Motor neuron (in vitro differentiated cells): ENCODE results near the gene TFAP2A. TPM values are rescaled to one million over a fixed set of nuclear protein-coding genes. Genes with fewer than 3 reads are reported as not detected.

Experiments used
- ATAC-seq, 8 experiments: fragments of 200-7000 bp; cut with Tn5 transposase; replicated peaks in 6 of 8; 2 replicates each; pipeline ENCODE4 v1.8.0; 2021; ENCODE audit warnings: mild to moderate bottlenecking in 8 of 8, moderate library complexity in 8 of 8
- H3K27ac ChIP-seq, 2 donors: fragments of 250-450 bp; sonication (Bioruptor Pico); 2 replicates each; pipeline ENCODE4 v1.9.0; 2021; ENCODE audit warnings: antibody characterized with exemption in 2 of 2, mild to moderate bottlenecking in 2 of 2, moderate library complexity in 1 of 2
- H3K4me1 ChIP-seq, 2 donors: fragments of 250-450 bp; sonication (Bioruptor Pico); replicated peaks in 1 of 2; 2 replicates each; pipeline ENCODE4 v1.6.1; 2021; ENCODE audit warnings: antibody characterized with exemption in 2 of 2, mild to moderate bottlenecking in 2 of 2, moderate library complexity in 1 of 2
- H3K4me3 ChIP-seq, 5 donors: fragments of 250-450 bp; sonication (Bioruptor Pico); 2 replicates each; pipeline ENCODE4 v1.9.0; 2021; ENCODE audit warnings: antibody characterized with exemption in 5 of 5, mild to moderate bottlenecking in 5 of 5, moderate library complexity in 4 of 5
- WGBS, 10 experiments: fragments of 450-650 bp; shearing (Covaris generic); methylation state at CpG; one replicate each; pipeline ENCODE4 v1.0.0; 2022; 5-methylcytosine and 5-hydroxymethylcytosine counted together
- in situ Hi-C, 9 experiments: fragments of 400-800 bp; cut with MboI; loops; one replicate each; pipeline ENCODE4 v1.15.0; 2021; ENCODE audit warnings: low sequenced_read_pairs in 9 of 9, low pct_unique_long_range_greater_than_20kb in 2 of 9; ENCODE audit not compliant: unreplicated experiment in 9 of 9
- total RNA-seq, 8 experiments: library from RNA; unstranded; fragments of 300-600 nt; gene quantifications; 2 replicates each; pipeline versions ENCODE4 v1.2.3 to v1.2.4, GENCODE V29; 2022

Gene TFAP2A
- total RNA-seq, 8 experiments from 2014 or later: 0.05 to 7.9 (median 1.3) TPM

DNA sequence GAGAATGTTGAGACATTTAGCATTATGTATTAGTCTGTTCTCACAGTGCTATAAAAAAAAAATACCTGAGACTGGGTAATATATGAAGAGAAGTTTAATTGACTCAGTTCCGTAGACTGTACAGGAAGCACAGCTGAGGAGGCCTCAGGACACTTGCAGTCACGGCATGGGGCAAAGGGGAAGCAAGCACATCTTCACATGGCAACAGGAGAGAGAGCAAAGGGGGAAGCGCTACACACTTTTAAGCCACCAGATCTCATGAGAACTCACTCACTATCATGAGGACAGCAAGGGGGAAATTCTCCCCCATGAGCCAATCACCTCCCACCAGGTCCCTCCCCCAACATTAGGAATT, 26.8 kb upstream of the TFAP2A start:
- in situ Hi-C loops: loop anchor here in 3 of 9 experiments (25.0 kb wide), 3 partner anchors 1454 to 1929 kb away; no protein-coding TSS in a partner anchor
- H3K4me1 ChIP-seq: no peaks in the 10 kb centered on the region
- no peak overlapping the region for H3K27ac ChIP-seq
- no peak overlapping the region for H3K4me3 ChIP-seq
- ATAC-seq: peak in 1 of 8 experiments; percentile 14
- WGBS, 10 experiments: 67 to 100% (median 80%) methylated on average over 1 to 2 of the region's 3 CpGs; no CpG with 5 or more reads in 3 of the 10 experiments

DNA sequence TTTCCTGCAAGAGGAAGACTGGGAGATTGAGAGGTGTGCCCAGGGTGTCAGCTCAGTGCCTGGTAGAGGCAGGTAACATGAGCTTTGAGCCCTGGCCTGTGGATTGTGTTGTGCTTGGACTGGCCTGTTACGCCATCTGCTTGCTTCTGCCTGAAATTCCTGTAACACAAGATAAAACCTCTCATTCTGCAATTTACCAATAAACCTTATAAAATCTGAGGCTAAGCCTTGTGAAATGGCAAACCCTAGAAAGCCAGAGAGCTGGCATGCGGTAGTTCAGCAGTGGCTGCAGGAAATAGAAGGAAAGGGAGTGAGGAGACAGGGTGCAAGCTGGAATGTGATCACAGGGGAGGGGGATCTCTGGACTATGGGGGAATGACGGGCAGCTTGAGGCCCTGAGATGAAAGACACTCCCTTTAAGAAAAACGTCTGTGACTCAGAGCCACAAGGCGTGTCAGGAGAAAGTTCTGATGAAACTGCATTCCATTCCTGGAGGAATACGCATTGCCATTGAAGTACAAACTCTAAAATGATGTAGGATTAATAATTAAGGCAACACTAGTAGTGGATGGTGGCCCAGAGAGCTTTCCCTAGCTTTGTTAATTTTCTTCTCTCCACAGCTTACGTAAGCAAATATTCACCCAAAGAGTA, 26.3 kb upstream of the TFAP2A start:
- 13 to 100% (median 69%) methylated on average over 1 to 6 of the region's 7 CpGs; no CpG with 5 or more reads in 1 of the 10 experiments for WGBS, 10 experiments
- in situ Hi-C loops: loop anchor here in 3 of 9 experiments (25.0 kb wide), 3 partner anchors 1454 to 1929 kb away; no protein-coding TSS in a partner anchor
- peak in 5 of 8 experiments; percentile 10 to 98 (median 76) for ATAC-seq
- H3K4me3 ChIP-seq: no peak overlapping the region
- H3K27ac ChIP-seq: no peak overlapping the region
- H3K4me1 ChIP-seq: no peaks in the 10 kb centered on the region

DNA sequence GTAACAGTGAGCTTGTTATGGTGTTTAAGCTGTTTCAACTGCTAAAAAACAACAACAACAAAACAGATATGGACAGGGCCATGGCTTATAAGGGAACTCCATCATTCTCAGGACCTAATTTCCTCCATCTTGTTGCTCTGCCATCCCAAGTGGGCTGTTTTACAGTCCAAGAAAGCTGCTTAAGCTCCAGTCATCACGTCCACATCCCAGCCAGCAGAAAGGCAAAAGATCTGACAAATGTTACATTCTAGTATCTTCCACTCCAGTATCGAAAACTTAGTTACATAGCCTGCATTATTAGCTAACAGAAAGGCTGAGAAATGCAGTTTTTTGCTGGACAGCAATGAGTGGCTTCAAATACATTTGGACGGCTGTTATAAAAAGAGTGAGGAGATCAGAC, 23.0 kb upstream of the TFAP2A start:
- H3K4me1 ChIP-seq: no peaks in the 10 kb centered on the region
- 35 to 100% (median 91%) methylated on average over 1 to 3 of the region's 3 CpGs; no CpG with 5 or more reads in 2 of the 10 experiments for WGBS, 10 experiments
- no peak overlapping the region for H3K27ac ChIP-seq
- H3K4me3 ChIP-seq: no peak overlapping the region
- in situ Hi-C loops: loop anchor here in 3 of 9 experiments (25.0 kb wide), 3 partner anchors 1451 to 1926 kb away; no protein-coding TSS in a partner anchor
- no peak for ATAC-seq

DNA sequence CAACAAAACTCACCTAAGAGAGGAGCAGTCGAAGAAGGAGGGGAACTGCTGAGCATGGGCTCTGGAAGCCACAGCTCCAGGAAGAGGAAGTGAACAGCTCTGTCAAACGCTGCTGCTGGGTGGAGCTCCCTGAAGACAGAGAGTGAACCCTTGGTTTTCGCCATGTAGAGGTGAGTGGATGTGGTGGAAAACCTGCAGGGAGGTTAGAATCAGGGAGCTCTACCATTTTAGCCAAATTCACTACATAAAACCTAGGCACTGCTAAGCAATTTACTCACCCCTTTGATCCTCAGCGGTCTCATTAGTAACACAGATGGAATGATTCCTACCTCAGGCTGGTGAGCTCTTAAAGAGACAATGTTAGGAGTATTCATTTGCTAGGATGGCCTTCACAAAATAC, 19.4 kb upstream of the TFAP2A start:
- ATAC-seq: no peak
- in situ Hi-C loops: loop anchor here in 3 of 9 experiments (25.0 kb wide), 3 partner anchors 1447 to 1922 kb away; no protein-coding TSS in a partner anchor
- H3K27ac ChIP-seq: no peak overlapping the region
- H3K4me1 ChIP-seq: no peaks in the 10 kb centered on the region
- H3K4me3 ChIP-seq: no peak overlapping the region
- 67 to 100% (median 92%) methylated on average over 1 to 3 of the region's 4 CpGs; no CpG with 5 or more reads in 5 of the 10 experiments for WGBS, 10 experiments

DNA sequence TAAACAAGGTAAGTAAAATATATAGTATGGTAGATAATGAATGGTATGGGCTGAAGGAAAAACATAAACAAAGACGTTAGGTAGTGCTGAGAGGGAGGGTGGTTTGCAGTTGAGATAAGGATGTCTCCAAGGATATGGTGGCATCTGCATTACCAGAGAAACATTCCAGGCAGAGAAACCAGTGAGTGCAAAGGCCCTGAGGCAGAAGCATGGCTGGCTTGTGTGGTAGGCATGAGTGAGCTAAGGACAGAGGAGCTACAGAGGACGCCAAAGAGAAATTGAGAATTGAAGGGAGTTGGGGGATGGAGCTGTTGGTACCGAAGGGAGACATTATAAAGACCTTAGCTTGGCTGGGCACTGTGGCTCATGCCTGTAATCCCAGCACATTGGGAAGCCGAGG, 18.4 kb upstream of the TFAP2A start:
- no peaks in the 10 kb centered on the region for H3K4me1 ChIP-seq
- WGBS, 10 experiments: 72 to 100% (median 84%) methylated on average over 1 to 3 of the region's 4 CpGs; no CpG with 5 or more reads in 2 of the 10 experiments
- H3K27ac ChIP-seq: no peak overlapping the region
- in situ Hi-C loops: loop anchor here in 3 of 9 experiments (25.0 kb wide), 3 partner anchors 1446 to 1921 kb away; no protein-coding TSS in a partner anchor
- ATAC-seq: no peak
- H3K4me3 ChIP-seq: no peak overlapping the region

DNA sequence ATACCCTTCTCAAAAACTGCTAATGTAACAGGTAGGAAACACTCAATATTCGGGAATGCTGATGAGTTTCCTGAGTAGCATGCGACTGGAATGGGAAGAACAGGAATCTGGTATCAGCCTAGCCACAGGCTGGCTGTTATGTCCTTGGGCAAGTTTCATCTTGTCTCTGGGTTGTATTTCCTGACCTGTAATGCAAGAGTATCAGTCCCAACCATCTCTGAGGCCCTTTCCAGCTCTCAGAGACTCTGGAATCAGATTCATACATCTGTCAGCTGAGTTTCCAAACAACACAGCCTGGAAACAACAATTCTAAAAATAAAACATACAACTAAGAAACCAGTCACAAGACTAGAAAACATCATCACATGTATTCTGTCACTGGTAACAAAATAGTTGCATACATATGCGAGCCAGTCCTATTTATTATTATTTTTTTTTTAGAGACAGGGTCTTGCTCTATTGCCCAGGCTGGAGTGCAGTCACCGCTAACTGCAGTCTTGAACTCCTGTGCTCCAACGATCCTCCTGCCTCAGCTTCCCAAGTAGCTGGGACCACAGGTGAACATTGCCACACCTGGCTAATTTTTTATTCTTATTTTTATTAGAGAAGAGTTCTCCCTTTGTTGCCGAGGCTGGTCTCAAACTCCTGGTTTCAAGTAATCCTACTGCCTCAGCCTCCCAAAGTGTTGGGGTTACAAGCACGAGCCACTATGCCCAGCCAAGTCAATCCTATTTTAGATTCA, 16.7 kb upstream of the TFAP2A start:
- no peak overlapping the region for H3K27ac ChIP-seq
- peak in 2 of 8 experiments; percentile 19 to 23 for ATAC-seq
- in situ Hi-C loops: loop anchor here in 3 of 9 experiments (25.0 kb wide), 3 partner anchors 1444 to 1919 kb away; no protein-coding TSS in a partner anchor
- WGBS, 10 experiments: 57 to 83% (median 76%) methylated on average over 1 to 7 of the region's 7 CpGs; no CpG with 5 or more reads in 1 of the 10 experiments
- peaks cover 0 to 2% of the 10 kb centered on the region in 2 donors for H3K4me1 ChIP-seq
- H3K4me3 ChIP-seq: no peak overlapping the region

DNA sequence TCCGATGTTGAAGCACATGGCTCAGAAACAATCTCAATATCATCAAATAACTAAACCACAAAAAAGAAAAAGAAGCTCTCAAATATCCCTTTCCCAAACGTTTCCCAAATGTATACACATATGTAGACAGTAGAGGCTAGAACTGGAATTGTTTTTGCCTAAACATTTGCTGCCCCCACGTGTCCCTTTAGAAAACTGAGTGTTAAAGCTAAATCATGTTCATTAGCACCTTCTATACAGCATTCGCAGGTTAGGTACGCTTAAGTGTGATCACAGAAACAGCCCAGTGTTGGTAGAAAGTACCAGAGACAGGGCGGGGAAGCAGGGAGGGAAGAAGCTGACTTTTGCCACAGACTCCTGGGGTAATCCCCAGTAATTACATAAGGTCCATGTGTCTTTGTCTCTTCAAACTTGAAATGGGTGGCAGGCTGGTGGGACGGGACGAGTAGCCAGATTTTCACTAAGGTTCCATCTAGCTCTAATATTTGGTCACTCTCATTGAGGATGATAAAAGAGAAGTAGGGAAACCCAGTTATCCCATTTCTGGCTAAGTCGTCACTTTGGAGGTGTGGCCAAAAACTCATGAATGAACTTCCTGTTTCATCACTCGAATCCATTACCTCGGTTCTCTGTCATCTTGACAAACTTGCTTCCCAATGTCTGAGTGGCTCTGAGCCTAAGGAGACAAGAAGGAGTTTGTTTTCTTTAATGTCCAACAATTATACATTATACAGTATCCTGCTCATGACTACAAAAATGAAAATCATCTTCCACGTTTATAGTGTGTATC, 15.0 kb upstream of the TFAP2A start:
- in situ Hi-C loops: loop anchor here in 3 of 9 experiments (25.0 kb wide), 3 partner anchors 1443 to 1918 kb away; no protein-coding TSS in a partner anchor
- ATAC-seq: peak; percentile 38 to 68 (median 49)
- WGBS, 10 experiments: 5 to 63% (median 35%) methylated on average over 2 to 12 of the region's 12 CpGs; no CpG with 5 or more reads in 1 of the 10 experiments

DNA sequence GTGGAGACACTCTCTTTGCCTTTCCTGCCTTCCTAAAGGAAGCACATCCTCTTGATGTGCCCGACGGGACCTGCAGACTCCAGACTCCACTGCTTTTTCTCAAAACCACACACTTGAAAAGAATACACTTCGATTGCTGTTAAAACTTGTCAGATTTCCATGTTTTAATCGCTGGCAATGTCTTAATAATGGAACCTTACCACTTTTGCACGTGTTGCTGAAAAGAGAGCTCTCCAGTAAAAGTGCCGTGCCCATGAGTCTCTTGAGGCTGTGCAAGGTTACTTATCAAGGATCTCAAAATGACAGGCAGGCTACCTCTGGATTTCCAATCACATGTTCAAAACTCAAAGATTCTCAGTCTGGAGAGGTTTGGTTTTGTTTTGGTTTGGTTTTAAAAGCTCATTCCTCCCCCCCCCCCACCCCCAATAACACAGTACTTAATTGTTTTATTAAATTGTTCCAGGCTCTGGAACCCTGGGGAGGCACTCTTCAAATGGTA, 12.0 kb upstream of the TFAP2A start:
- in situ Hi-C loops: loop anchor here in 3 of 9 experiments (25.0 kb wide), 3 partner anchors 1440 to 1915 kb away; no protein-coding TSS in a partner anchor
- ATAC-seq: no peak
- 0 to 52% (median 26%) methylated on average over 1 to 6 of the region's 6 CpGs; no CpG with 5 or more reads in 1 of the 10 experiments for WGBS, 10 experiments
- Histone ChIP-seq H3K4me1 (peaks cover 7 to 11% of the 10 kb centered on the region in 2 donors), H3K4me3 (peak overlapping the region in 3 of 5 donors; percentile 29 to 31 (median 31)), H3K27ac (no peak overlapping the region)

More for the DNA sequence above, 15.0 kb upstream of the TFAP2A start:
- H3K27ac ChIP-seq: no peak overlapping the region
- peaks cover 7 to 11% of the 10 kb centered on the region in 2 donors for H3K4me1 ChIP-seq
- H3K4me3 ChIP-seq: no peak overlapping the region

DNA sequence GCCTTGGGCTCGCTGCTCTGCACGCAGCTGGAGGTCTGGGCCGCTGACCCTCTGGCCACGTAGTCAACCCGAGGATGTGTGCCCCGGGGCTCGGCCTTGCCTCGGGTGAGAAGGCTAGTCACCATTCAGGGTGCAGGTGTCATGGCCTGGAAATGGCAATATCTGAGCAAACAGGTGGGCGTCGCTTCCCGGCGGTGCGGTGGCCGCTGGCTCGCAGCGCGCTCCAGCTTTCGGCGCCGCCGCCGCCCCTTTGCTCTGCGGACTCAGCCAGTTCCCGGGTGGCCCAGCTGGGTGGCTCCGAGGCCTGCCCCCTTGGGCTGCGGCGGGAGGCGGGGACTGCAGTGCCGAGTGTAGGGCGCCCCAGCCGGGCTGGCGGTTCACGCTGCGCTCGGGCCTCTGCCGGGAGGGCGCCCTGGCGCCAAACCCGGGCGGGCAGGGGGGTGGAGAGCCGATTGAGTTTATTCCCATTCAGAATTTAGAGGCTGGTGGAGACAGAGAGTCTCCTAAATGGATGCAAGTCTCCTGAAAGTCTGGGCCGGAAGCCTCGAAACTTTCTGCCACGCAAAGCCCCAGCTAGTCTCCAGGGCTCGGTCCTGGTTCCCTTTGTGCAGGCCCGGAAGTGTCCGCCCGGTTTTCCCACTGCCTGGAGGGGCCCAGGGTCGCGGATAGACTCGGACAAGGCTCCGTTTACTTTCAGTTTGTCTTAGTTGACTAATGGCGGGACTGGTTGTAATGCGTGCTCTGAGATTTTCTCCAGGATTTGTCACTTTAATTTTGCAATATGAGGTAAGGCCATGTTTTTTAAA, 11.3 kb upstream of the TFAP2A start:
- Histone ChIP-seq H3K27ac (no peak overlapping the region), H3K4me3 (peak overlapping the region; percentile 6 to 31 (median 29)), H3K4me1 (peaks cover 7 to 12% of the 10 kb centered on the region in 2 donors)
- ATAC-seq: peak; percentile 77 to 87 (median 83)
- in situ Hi-C loops: loop anchor here in 3 of 9 experiments (25.0 kb wide), 3 partner anchors 1439 to 1914 kb away; no protein-coding TSS in a partner anchor
- 0 to 10% (median 5%) methylated on average over 2 to 23 of the region's 54 CpGs; no CpG with 5 or more reads in 3 of the 10 experiments for WGBS, 10 experiments

DNA sequence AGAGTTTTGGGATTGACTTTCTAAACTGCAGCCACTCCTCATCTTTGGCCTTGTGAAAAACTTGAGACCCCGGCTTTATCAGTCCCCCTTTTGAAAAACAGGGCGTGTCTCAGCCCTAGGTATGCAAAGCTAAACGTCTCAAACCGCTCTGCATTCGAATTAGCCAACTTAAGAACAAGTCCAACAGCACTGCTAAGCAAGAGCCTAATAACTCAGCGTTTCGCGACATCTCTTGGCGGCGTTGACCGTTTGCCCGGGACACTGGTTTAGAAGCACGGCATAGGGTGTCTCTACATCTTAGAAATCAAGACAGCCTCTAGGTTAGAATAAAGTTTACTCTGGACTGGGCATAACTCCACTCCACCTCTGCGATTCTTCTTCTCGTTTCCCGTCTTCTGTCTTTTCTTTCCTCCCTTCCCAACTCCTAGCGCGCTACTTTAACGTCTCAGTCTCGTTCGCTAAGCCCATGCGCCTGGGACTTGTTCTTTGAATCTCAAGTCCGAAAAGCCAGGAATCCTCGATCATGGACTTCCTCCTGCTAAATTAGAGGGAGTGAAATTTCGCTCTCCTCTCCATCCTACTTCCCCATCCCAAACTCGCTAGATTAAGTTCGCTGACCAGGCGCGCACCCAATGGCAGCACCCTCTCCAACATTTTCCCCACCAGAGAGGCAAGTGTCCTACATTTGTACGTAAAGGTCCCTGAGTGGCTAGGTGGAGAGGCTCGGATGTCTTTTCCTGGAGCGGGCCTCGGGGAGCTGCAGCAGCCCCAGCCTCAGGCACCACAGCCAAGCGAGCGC, 10.5 kb upstream of the TFAP2A start:
- peaks cover 7 to 14% of the 10 kb centered on the region in 2 donors for H3K4me1 ChIP-seq
- H3K27ac ChIP-seq: no peak overlapping the region
- peak overlapping the region in 4 of 5 donors; percentile 15 to 31 (median 30) for H3K4me3 ChIP-seq
- WGBS, 10 experiments: 4 to 55% (median 12%) methylated on average over 3 to 28 of the region's 35 CpGs; no CpG with 5 or more reads in 1 of the 10 experiments
- no peak for ATAC-seq
- in situ Hi-C loops: loop anchor here in 3 of 9 experiments (25.0 kb wide), 3 partner anchors 1438 to 1913 kb away; no protein-coding TSS in a partner anchor
